CD1c-positive myeloid dendritic cell (primary cell): ENCODE data around the gene RAB19.
A peak's percentile ranks its signal among the peaks of the same experiment; 100 is the strongest.

Experiments
- DNase-seq: peaks from one replicate; pipeline ENCODE4 v3.0.0-alpha.2; 2016; ENCODE audit errors: extremely low spot score

The RAB19 gene

GRCh38 chr7:140403878-140404564 lies at the start of gene RAB19:
RAB19 (plus strand) TSS chr7:140404058; CDS start chr7:140407647, 3,589 bp downstream.
- DNase-seq = peak; percentile 9

- DNase-seq = no peak
These were observed 45.8 kb upstream of the RAB19 start for GRCh38 chr7:140358024-140358411.

GRCh38 chr7:140358412-140359051 lies 45.3 kb upstream of the RAB19 start:
- DNase-seq = peak; percentile 36

GRCh38 chr7:140360697-140361229 lies 43.1 kb upstream of the RAB19 start:
- DNase-seq = no peak

GRCh38 chr7:140364819-140365218 lies 39.0 kb upstream of the RAB19 start:
- peak; percentile 59 for DNase-seq

GRCh38 chr7:140367528-140367927 lies 36.3 kb upstream of the RAB19 start:
- no peak for DNase-seq

GRCh38 chr7:140369294-140369693 lies 34.6 kb upstream of the RAB19 start:
- no peak for DNase-seq

GRCh38 chr7:140375323-140375722 lies 28.5 kb upstream of the RAB19 start:
- DNase-seq = no peak

- peak; percentile 50 for DNase-seq
These were observed 27.7 kb upstream of the RAB19 start for GRCh38 chr7:140375892-140376730.

GRCh38 chr7:140383954-140384713 lies 19.7 kb upstream of the RAB19 start:
- DNase-seq = no peak

GRCh38 chr7:140384894-140385545 lies 18.8 kb upstream of the RAB19 start:
- peak; percentile 45 for DNase-seq

GRCh38 chr7:140389445-140389844 lies 14.4 kb upstream of the RAB19 start:
- DNase-seq = no peak

- DNase-seq = peak; percentile 29
These were observed 13.8 kb upstream of the RAB19 start for GRCh38 chr7:140390034-140390433.

GRCh38 chr7:140390466-140391190 lies 13.2 kb upstream of the RAB19 start:
- DNase-seq = peak; percentile 78

- no peak for DNase-seq
These were observed 12.2 kb upstream of the RAB19 start for GRCh38 chr7:140391634-140392033.

GRCh38 chr7:140393756-140394306 lies 10.0 kb upstream of the RAB19 start:
- DNase-seq = no peak

- peak; percentile 83 for DNase-seq
These were observed 5.8 kb upstream of the RAB19 start, which contains the start of gene SLC37A3 for GRCh38 chr7:140397784-140398750. SLC37A3 (minus strand) TSS chr7:140398530; CDS start chr7:140382526, 16,004 bp downstream.

- no peak for DNase-seq
These were observed 5.0 kb upstream of the RAB19 start for GRCh38 chr7:140398821-140399220.

GRCh38 chr7:140400381-140400780 lies 3.5 kb upstream of the RAB19 start:
- no peak for DNase-seq
